Spleen (tissue), 7 donors: ENCODE results near the gene ARHGAP5.
A peak's percentile ranks its signal among the peaks of the same experiment; 100 is the strongest.

Source experiments
- CTCF ChIP-seq, 11 experiments: fragments of 200-600 bp in 7 of 11; fragments of 450-650 bp in 4 of 11; sonication (generic) in 4 of 11; IDR thresholded peaks in 8 of 11; conservative IDR thresholded peaks in 3 of 11; 1 replicate in 7 of 11; 2 replicates in 4 of 11; pipeline versions ENCODE4 v1.4.0 to v1.8.0; 2016 to 2021; ENCODE audit warnings: antibody characterized with exemption in 11 of 11, inconsistent platforms in 4 of 11, mild to moderate bottlenecking in 1 of 11
- POLR2A ChIP-seq, 3 donors: fragments of 450-650 bp; IDR thresholded peaks; one replicate each; pipeline ENCODE4 v1.5.1; 2017; ENCODE audit warnings: antibody characterized with exemption in 3 of 3, mild to moderate bottlenecking in 1 of 3
- POLR2AphosphoS5 ChIP-seq, 3 donors: sonication (generic); formaldehyde crosslinking; IDR thresholded peaks; one replicate each; pipeline ENCODE4 v1.5.1; 2017; ENCODE audit warnings: antibody characterized with exemption in 3 of 3
- donor health status: DM: no; HTN: no; CAD: no; lungs with moderate emphysema.
- donor health status: DM: no; HTN: no; CAD: no.
- donor health status: DM: no; HTN: no; CAD: no.

GRCh38 chr14:32073537-32074189 is 3.4 kb upstream of the ARHGAP5 start:
- TF ChIP-seq POLR2AphosphoS5 (IDR thresholded peaks at IDR 0.05) (no peak), POLR2A (IDR thresholded peaks at IDR 0.05) (no peak), CTCF (IDR thresholded peaks at IDR 0.05 in 8 of 11, conservative IDR thresholded peaks at IDR 0.05 in 3 of 11) (peak; percentile 58 to 86 (median 77))
